Choroid plexus epithelial cell (primary cell): Measurements from ENCODE around the gene SOX8.

Source experiments
- DNase-seq: peaks from one replicate; pipeline ENCODE4 v3.0.0-alpha.2; 2010; ENCODE audit warnings: low read depth
- H3K4me3 ChIP-seq: 2 replicates; pipeline ENCODE4 v1.5.1; 2011; ENCODE audit warnings: low read depth, mild to moderate bottlenecking, control low read depth, low read length, moderate library complexity
- TF ChIP-seq, protein P1 (sequence below): conservative IDR thresholded peaks from 2 replicates; pipeline ENCODE4 v1.5.1; 2011; ENCODE audit warnings: low read depth, mild to moderate bottlenecking, control low read depth, inconsistent platforms, low read length, moderate library complexity

The SOX8 gene

DNA sequence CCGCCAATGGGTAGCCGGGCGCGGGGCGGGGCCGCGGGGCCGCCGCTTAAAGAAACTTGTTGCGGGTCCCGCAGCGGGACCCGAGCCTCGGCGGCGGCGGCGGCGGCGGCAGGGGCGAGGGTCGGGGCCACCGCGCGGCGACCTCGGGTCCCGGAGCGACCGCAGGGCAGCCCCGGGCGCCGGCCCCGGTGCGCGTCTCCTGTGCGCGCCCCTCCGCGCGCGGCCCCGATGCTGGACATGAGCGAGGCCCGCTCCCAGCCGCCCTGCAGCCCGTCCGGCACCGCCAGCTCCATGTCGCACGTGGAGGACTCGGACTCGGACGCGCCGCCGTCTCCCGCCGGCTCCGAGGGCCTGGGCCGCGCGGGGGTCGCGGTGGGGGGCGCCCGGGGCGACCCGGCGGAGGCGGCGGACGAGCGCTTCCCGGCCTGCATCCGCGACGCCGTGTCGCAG is at the start of gene SOX8:
TSS of gene SOX8 (plus strand) at position 76 of the 450 bp plus-strand sequence. CDS start at position 229, 153 bp downstream.
- TF ChIP-seq, protein P1, sequence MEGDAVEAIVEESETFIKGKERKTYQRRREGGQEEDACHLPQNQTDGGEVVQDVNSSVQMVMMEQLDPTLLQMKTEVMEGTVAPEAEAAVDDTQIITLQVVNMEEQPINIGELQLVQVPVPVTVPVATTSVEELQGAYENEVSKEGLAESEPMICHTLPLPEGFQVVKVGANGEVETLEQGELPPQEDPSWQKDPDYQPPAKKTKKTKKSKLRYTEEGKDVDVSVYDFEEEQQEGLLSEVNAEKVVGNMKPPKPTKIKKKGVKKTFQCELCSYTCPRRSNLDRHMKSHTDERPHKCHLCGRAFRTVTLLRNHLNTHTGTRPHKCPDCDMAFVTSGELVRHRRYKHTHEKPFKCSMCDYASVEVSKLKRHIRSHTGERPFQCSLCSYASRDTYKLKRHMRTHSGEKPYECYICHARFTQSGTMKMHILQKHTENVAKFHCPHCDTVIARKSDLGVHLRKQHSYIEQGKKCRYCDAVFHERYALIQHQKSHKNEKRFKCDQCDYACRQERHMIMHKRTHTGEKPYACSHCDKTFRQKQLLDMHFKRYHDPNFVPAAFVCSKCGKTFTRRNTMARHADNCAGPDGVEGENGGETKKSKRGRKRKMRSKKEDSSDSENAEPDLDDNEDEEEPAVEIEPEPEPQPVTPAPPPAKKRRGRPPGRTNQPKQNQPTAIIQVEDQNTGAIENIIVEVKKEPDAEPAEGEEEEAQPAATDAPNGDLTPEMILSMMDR = no peak
- peak within 1 kb of the TSS; percentile 43 for H3K4me3 ChIP-seq

DNA sequence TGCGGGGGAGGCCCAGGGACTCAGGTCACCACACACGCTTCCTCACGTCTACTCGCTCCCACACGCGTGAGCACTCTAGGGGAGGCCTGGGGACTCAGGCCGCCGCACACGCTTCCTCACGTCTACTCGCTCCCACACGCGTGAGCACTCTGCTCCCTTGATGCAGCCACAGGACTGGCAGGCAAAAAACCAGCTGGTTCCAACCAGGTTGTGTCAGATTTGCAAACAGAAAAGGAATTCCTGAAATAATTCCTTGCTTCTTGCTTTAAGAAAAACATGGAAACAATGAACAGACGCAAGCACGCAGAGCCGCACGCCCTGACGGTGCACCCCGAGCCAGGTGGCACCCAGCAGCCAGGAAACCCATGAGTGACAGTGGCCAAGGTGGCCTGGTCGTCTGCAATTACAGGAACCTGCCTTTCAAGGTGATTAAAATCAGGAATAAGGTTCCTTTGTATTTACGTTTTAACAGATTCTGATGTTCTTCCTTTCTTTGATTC is 48.7 kb upstream of the SOX8 start:
- no peak for DNase-seq
- TF ChIP-seq, protein P1 = no peak
- no peak overlapping the region for H3K4me3 ChIP-seq

More for the DNA sequence above, at the start of gene SOX8:
- DNase-seq = no peak

DNA sequence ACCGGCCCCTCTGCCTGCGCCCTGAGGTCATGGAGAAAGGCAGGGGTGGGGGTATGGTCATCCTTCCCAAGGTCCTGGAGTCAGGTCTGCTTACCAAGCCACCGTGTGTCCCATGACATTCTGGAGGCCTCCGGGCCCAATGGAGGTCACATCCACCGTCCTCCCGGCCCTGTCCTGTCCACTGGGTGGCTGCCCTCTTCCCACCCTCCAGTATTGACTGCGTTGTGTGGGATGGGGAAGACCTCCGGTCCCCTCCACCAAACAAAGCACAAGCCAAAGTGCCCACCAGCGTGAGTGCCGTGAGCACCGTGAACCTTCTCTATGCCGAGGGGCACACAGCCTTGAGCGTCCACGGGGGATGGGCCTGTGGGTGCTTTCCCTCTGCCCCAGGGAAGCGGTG is 48.0 kb upstream of the SOX8 start:
- DNase-seq = no peak
- TF ChIP-seq, protein P1 = no peak
- H3K4me3 ChIP-seq = no peak overlapping the region

DNA sequence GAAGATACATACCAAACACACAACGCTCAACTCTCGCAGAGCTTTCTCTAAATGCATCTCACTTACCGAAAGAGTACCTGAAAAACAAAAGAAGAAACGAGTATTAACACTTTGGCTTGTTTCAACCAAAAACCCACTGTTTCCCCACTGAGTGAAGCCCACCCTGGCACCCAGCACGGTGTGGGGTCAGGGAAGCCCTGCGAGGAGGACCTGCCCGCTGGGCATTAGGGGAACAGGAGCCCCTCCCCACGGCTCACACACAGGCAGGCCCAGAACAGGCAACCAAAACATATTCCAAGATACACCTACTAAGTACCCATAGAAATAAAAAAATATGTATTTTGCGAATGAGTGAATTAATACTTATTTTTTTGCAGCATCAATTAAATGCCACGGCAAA is 47.4 kb upstream of the SOX8 start:
- no peak overlapping the region for H3K4me3 ChIP-seq
- TF ChIP-seq, protein P1 = no peak
- no peak for DNase-seq

DNA sequence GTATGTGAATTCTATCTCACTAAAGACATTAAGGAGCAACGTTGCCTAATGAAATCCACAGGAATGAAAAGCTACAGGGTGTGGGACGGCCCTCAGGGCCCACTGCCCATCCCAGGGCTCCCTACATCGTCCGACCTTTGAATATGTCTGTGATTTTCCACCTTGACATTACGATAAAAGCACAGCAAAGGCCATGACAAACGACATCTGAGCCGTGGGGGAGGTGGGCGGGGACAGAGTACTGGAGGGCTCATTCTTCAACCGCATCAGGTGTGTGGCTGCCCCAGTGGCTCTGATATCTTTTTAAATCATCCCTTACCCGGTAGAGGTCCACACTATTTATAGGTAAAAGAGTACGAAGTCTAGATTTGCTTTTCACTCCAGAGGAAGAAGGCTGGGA is 45.9 kb upstream of the SOX8 start:
- TF ChIP-seq, protein P1 = no peak
- H3K4me3 ChIP-seq = no peak overlapping the region
- DNase-seq = no peak

DNA sequence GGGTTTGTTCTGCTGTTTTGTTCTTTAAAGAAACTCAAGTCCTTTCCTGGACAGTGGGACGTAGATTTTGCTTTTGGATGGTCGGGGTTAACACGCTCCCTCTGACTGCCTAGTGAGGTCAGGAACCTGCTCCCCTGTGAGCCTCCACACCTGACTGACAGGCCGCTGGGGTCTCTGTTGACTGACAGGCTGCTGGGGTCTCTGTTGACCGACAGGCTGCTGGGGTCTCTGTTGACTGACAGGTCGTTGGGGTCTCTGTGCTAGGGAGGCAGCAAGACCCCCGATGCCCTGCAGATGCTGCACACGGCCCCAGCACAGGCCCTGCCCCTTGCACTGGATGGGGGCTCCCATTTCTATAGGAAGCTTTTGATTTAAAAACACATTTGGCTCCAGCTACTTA is 44.3 kb upstream of the SOX8 start:
- no peak for DNase-seq
- no peak overlapping the region for H3K4me3 ChIP-seq
- TF ChIP-seq, protein P1 = no peak

DNA sequence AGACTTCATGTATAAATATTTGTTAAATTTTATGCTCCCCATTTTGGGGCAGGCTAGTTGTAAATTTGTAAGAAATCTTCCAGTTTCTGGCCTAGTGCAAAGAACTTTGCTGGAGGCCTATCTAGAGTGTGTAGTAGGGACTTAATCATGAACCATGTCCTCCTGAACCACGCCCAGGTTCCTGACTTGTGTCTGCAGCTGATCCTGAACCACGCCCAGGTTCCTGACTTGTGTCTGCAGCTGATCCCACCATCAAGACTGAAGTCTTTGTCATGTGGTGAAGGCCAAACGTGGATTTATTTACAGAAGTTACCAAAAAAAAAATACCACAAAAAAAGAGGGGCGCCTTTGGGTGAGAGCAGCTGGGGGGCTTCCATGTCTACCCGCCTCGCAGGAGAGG is 43.8 kb upstream of the SOX8 start:
- TF ChIP-seq, protein P1 = no peak
- DNase-seq = no peak
- no peak overlapping the region for H3K4me3 ChIP-seq
